Neural cell (in vitro differentiated cells): ENCODE data around the gene PLEKHA1. TPM values are rescaled to one million over a fixed set of nuclear protein-coding genes. Genes with fewer than 3 reads are reported as not detected.

ENCODE experiments used
- H2AFZ ChIP-seq: fragments of 200-600, 300-800 bp; sonication (generic), shearing (Covaris generic); 2 replicates; pipeline ENCODE4 v1.6.0; 2014; ENCODE audit warnings: low read depth, mild to moderate bottlenecking, antibody characterized with exemption, low read length, moderate library complexity
- H3F3A ChIP-seq: fragments of 200-600 bp; shearing (Covaris generic); 2 replicates; pipeline ENCODE4 v1.6.1; 2016; ENCODE audit warnings: mild to moderate bottlenecking, moderate library complexity, mixed read lengths, antibody characterized with exemption, low read length; ENCODE audit not compliant: insufficient read depth, poor library complexity, severe bottlenecking
- H3K27ac ChIP-seq: fragments of 200-600, 300-800 bp; sonication (generic), shearing (Covaris generic); 2 replicates; pipeline ENCODE4 v1.5.1; 2014; ENCODE audit warnings: mild to moderate bottlenecking, low read length, moderate library complexity
- H3K27me3 ChIP-seq: fragments of 300-800, 200-600 bp; sonication (generic), shearing (Covaris generic); 2 replicates; pipeline ENCODE4 v1.6.0; 2014; ENCODE audit warnings: mild to moderate bottlenecking, low read depth, low read length, moderate library complexity; ENCODE audit not compliant: insufficient read depth
- H3K36me3 ChIP-seq: fragments of 300-800, 200-600 bp; sonication (generic), shearing (Covaris generic); 2 replicates; pipeline ENCODE4 v1.5.1; 2014; ENCODE audit warnings: mild to moderate bottlenecking, antibody characterized with exemption, low read length, moderate library complexity; ENCODE audit not compliant: insufficient read depth
- H3K4me2 ChIP-seq: fragments of 300-800, 200-600 bp; sonication (generic), shearing (Covaris generic); 2 replicates; pipeline ENCODE4 v1.6.0; 2014; ENCODE audit warnings: mild to moderate bottlenecking, low read length
- H3K4me3 ChIP-seq: fragments of 300-800, 200-600 bp; sonication (generic), shearing (Covaris generic); 2 replicates; pipeline ENCODE4 v1.5.1; 2014; ENCODE audit warnings: mild to moderate bottlenecking, low read length, moderate library complexity
- H3K79me2 ChIP-seq: fragments of 200-600 bp; shearing (Covaris generic); replicated peaks from 2 replicates; pipeline ENCODE4 v1.6.0; 2014; ENCODE audit warnings: mild to moderate bottlenecking, low read length, moderate library complexity; ENCODE audit not compliant: insufficient read depth
- H3K9ac ChIP-seq: fragments of 300-800, 200-600 bp; sonication (generic), shearing (Covaris generic); 2 replicates; pipeline ENCODE4 v1.6.1; 2016; ENCODE audit warnings: mild to moderate bottlenecking, low read length, mixed read lengths
- H3K9me2 ChIP-seq: fragments of 200-600 bp; shearing (Covaris generic); 2 replicates; pipeline ENCODE4 v1.6.1; 2016; ENCODE audit warnings: mild to moderate bottlenecking, low read length, mixed read lengths; ENCODE audit not compliant: insufficient read depth
- H3K9me3 ChIP-seq: fragments of 200-600, 300-800 bp; sonication (generic), shearing (Covaris generic); 2 replicates; pipeline ENCODE4 v1.6.1; 2016; ENCODE audit warnings: mild to moderate bottlenecking, mixed run types, low read length, moderate library complexity, mixed read lengths
- H4K20me1 ChIP-seq: fragments of 200-600 bp; shearing (Covaris generic); 2 replicates; pipeline ENCODE4 v1.6.1; 2016; ENCODE audit warnings: mild to moderate bottlenecking, mixed run types; ENCODE audit not compliant: insufficient read depth
- EP300 ChIP-seq: fragments of 450-650 bp; conservative IDR thresholded peaks from 2 replicates; pipeline ENCODE4 v1.6.1; 2014; ENCODE audit warnings: antibody characterized with exemption, mild to moderate bottlenecking, moderate library complexity; ENCODE audit not compliant: poor library complexity, severe bottlenecking
- EZH2 ChIP-seq: fragments of 200-600, 300-800 bp; shearing (Covaris generic), sonication (generic); IDR thresholded peaks from 2 replicates; pipeline ENCODE4 v1.6.1; 2014; ENCODE audit warnings: antibody characterized with exemption, low read length, borderline replicate concordance, mild to moderate bottlenecking; ENCODE audit not compliant: insufficient read depth, poor library complexity, severe bottlenecking
- MXI1 ChIP-seq: fragments of 450-650 bp; conservative IDR thresholded peaks from 2 replicates; pipeline ENCODE4 v1.6.1; 2014; ENCODE audit warnings: antibody characterized with exemption, mild to moderate bottlenecking; ENCODE audit not compliant: poor library complexity, severe bottlenecking
- POLR2AphosphoS5 ChIP-seq: IDR thresholded peaks from 2 replicates; pipeline ENCODE4 v1.6.1; 2012
- RAD21 ChIP-seq: fragments of 450-650 bp; conservative IDR thresholded peaks from 2 replicates; pipeline ENCODE4 v1.6.1; 2014; ENCODE audit warnings: antibody characterized with exemption, mild to moderate bottlenecking, moderate library complexity
- SMC3 ChIP-seq: fragments of 450-650 bp; conservative IDR thresholded peaks from 2 replicates; pipeline ENCODE4 v1.6.1; 2014; ENCODE audit warnings: antibody characterized with exemption, mild to moderate bottlenecking, moderate library complexity; ENCODE audit not compliant: poor library complexity
- TAF1 ChIP-seq: IDR thresholded peaks from 2 replicates; pipeline ENCODE4 v1.6.1; 2012; ENCODE audit warnings: low read depth
- polyA plus RNA-seq: library from polyadenylated mRNA; depleted of rRNA; stranded (reverse); fragments of >200 nt; gene quantifications from 2 replicates; pipeline ENCODE4 v1.2.3, GENCODE V29; 2014
- TF ChIP-seq, protein P1 (sequence below): fragments of 450-650 bp; IDR thresholded peaks from 2 replicates; pipeline ENCODE4 v1.5.1; 2014; ENCODE audit warnings: antibody characterized with exemption, mild to moderate bottlenecking, moderate library complexity; ENCODE audit not compliant: poor library complexity, severe bottlenecking
- TF ChIP-seq, protein P2 (sequence below): IDR thresholded peaks from 2 replicates; pipeline ENCODE4 v1.6.1; 2012; ENCODE audit warnings: borderline replicate concordance

PLEKHA1 gene
- polyA plus RNA-seq, 1 donor from 2014 or later = 91.9 TPM

DNA sequence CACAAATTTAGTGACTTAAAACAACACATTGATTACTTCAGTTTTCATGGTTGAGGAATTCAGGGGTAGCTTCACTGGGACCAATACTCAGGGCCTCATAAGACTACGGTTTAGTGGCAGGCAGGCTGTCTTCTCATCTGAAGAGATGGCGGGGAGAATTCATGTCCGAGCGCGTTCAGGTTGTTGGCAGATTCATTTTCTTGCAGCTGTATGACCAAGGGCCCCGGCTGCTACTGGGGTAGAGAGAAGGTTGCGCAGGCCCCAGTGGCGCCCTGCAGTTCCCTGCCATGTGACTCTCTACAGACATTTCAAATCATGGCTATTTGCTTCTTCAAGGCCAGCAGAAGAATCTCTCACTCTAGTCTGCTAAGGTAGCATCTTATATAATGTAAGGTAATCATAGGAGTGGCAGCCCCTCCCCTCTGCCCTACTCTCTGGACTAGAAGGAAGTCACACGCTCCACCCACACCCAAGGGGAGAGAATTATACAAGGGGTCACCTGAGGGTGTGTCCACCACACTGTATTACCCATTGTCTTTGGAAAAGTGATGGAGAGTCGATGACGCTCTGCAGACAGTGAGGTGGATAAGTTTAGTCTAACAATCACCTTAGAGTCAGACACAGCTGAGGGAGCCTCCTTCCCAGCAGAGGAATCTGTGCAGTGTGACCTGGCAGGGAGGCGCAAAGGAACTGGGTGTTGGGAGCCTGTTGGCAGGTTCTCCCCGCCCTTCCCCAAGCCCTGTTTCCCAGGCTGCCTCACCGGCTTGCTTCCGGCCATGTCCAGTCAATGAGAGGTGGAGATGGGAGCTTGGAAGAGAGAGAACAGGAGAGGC is 35.7 kb upstream of the PLEKHA1 start:
- Histone ChIP-seq H3K27me3 (no peaks in the 10 kb centered on the region), H3K4me3 (no peak overlapping the region), H3K9me3 (no peaks in the 10 kb centered on the region), H3F3A (no peaks in the 10 kb centered on the region), H3K4me2 (no peak overlapping the region), H4K20me1 (no peaks in the 10 kb centered on the region), H2AFZ (no peak overlapping the region), H3K79me2 (no peaks in the 10 kb centered on the region), H3K27ac (no peak overlapping the region), H3K36me3 (no peaks in the 10 kb centered on the region), H3K9ac (no peak overlapping the region), H3K9me2 (no peaks in the 10 kb centered on the region)
- TF ChIP-seq MXI1 (no peak), EZH2 (no peak), SMC3 (no peak), TAF1 (no peak), RAD21 (no peak), EP300 (no peak), POLR2AphosphoS5 (no peak)
- TF ChIP-seq, protein P1, sequence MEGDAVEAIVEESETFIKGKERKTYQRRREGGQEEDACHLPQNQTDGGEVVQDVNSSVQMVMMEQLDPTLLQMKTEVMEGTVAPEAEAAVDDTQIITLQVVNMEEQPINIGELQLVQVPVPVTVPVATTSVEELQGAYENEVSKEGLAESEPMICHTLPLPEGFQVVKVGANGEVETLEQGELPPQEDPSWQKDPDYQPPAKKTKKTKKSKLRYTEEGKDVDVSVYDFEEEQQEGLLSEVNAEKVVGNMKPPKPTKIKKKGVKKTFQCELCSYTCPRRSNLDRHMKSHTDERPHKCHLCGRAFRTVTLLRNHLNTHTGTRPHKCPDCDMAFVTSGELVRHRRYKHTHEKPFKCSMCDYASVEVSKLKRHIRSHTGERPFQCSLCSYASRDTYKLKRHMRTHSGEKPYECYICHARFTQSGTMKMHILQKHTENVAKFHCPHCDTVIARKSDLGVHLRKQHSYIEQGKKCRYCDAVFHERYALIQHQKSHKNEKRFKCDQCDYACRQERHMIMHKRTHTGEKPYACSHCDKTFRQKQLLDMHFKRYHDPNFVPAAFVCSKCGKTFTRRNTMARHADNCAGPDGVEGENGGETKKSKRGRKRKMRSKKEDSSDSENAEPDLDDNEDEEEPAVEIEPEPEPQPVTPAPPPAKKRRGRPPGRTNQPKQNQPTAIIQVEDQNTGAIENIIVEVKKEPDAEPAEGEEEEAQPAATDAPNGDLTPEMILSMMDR = no peak
- TF ChIP-seq, protein P2, sequence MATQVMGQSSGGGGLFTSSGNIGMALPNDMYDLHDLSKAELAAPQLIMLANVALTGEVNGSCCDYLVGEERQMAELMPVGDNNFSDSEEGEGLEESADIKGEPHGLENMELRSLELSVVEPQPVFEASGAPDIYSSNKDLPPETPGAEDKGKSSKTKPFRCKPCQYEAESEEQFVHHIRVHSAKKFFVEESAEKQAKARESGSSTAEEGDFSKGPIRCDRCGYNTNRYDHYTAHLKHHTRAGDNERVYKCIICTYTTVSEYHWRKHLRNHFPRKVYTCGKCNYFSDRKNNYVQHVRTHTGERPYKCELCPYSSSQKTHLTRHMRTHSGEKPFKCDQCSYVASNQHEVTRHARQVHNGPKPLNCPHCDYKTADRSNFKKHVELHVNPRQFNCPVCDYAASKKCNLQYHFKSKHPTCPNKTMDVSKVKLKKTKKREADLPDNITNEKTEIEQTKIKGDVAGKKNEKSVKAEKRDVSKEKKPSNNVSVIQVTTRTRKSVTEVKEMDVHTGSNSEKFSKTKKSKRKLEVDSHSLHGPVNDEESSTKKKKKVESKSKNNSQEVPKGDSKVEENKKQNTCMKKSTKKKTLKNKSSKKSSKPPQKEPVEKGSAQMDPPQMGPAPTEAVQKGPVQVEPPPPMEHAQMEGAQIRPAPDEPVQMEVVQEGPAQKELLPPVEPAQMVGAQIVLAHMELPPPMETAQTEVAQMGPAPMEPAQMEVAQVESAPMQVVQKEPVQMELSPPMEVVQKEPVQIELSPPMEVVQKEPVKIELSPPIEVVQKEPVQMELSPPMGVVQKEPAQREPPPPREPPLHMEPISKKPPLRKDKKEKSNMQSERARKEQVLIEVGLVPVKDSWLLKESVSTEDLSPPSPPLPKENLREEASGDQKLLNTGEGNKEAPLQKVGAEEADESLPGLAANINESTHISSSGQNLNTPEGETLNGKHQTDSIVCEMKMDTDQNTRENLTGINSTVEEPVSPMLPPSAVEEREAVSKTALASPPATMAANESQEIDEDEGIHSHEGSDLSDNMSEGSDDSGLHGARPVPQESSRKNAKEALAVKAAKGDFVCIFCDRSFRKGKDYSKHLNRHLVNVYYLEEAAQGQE = no peak

DNA sequence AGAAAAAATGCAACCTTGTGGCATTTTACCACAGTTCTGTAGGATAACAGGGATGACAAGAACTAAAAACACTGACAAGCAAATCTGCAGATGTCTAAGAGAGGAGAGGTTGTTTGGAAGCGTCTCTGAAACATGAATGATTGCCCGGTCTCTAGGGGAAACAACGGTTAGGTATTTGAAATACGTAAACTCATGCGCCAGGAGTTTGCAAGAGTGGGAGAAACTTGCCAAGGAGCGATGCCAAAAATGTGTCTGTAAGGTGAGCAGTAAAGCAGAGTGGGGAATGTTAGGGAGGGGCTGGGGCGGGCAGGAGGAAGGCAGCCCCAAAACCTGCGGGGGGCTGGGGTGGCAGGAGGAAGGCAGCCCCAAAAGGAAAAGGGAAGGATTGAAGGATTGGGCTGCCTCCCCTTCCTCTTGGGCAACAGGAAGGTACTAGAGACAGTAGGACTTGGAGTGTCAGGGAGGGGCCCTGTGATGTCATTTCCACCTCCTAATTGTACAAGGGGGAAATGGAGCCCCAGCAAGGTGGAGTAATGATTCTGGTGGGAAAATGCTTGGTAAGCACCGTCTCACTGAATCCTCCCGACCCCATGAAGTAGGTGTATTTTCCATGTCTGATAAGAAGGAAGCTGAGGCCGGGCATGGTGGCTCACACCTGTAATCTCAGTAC is 33.2 kb upstream of the PLEKHA1 start:
- H3K9me3 ChIP-seq = no peaks in the 10 kb centered on the region
- TF ChIP-seq MXI1 (no peak), EP300 (peak; percentile 25), POLR2AphosphoS5 (peak; percentile 46)
- TF ChIP-seq, protein P2 = no peak
- no peak overlapping the region for H3K4me2 ChIP-seq
- no peak overlapping the region for H2AFZ ChIP-seq
- no peaks in the 10 kb centered on the region for H3K36me3 ChIP-seq
- H3K79me2 ChIP-seq = no peaks in the 10 kb centered on the region
- H3K9ac ChIP-seq = no peak overlapping the region
- H3K27ac ChIP-seq = no peak overlapping the region
- no peaks in the 10 kb centered on the region for H3K9me2 ChIP-seq
- no peaks in the 10 kb centered on the region for H3K27me3 ChIP-seq
- H3K4me3 ChIP-seq = no peak overlapping the region
- H3F3A ChIP-seq = no peaks in the 10 kb centered on the region
- no peaks in the 10 kb centered on the region for H4K20me1 ChIP-seq
